GM12878 (cell line): ENCODE results near the gene GPC3. TPM values are rescaled to one million over a fixed set of nuclear protein-coding genes. Genes with fewer than 3 reads are reported as not detected.

Source experiments
- ATF3 ChIP-seq: IDR thresholded peaks from 2 replicates; pipeline ENCODE4 v1.6.1; 2011; ENCODE audit warnings: low read depth, mild to moderate bottlenecking, low read length, moderate library complexity, borderline replicate concordance; ENCODE audit errors: extremely low read depth
- CBFB ChIP-seq: IDR thresholded peaks from 2 replicates; pipeline ENCODE4 v1.6.1; 2016; ENCODE audit warnings: antibody characterized with exemption, low read depth
- HSF1 ChIP-seq: fragments of 150-350 bp; IDR thresholded peaks from 2 replicates; pipeline ENCODE4 v1.6.1; 2014; ENCODE audit warnings: mild to moderate bottlenecking, low read depth, low read length
- KDM1A ChIP-seq: fragments of 200-600 bp; sonication (generic); IDR thresholded peaks from 2 replicates; pipeline ENCODE4 v1.6.1; 2016; ENCODE audit warnings: borderline replicate concordance
- PAX5 ChIP-seq: IDR thresholded peaks from 2 replicates; pipeline ENCODE4 v1.6.1; 2011; ENCODE audit warnings: low read depth, low read length, borderline replicate concordance
- PRDM15 ChIP-seq: fragments of 450-650 bp; formaldehyde crosslinking; IDR thresholded peaks from 2 replicates; pipeline ENCODE4 v1.4.0; 2020; ENCODE audit warnings: mild to moderate bottlenecking, moderate library complexity
- RCOR1 ChIP-seq: conservative IDR thresholded peaks from 2 replicates; pipeline ENCODE4 v1.6.1; 2012; ENCODE audit warnings: low read depth, low read length, improper control_type of control experiment
- TAF1 ChIP-seq: IDR thresholded peaks from 2 replicates; pipeline ENCODE4 v1.6.1; 2011; ENCODE audit warnings: mild to moderate bottlenecking, low read depth, low read length, borderline replicate concordance
- polyA plus RNA-seq, 11 experiments: library from polyadenylated mRNA; depleted of rRNA in 4 of 11; unstranded in 6 of 11; stranded (reverse) in 5 of 11; fragments of >200 nt; fragmentation: Nextera tagmentation in 4 of 11; fragmentation: Illumina TruSeq in 1 of 11; extraction: Ambion mirVana in 4 of 11; extraction: Trizol in 1 of 11; gene quantifications; 1 replicate in 1 of 11; 2 replicates in 10 of 11; pipeline versions ENCODE4 v1.2.1 to v1.2.3, GENCODE V29; 2011 to 2016; ENCODE audit warnings: inconsistent platforms in 2 of 11, missing spikeins in 2 of 11, low read depth in 1 of 11
- total RNA-seq, 4 experiments: library from RNA; depleted of rRNA in 3 of 4; stranded (reverse); fragments of >200 nt in 3 of 4; fragmentation: Illumina TruSeq in 1 of 4; extraction: Trizol in 1 of 4; gene quantifications; 2 replicates each; pipeline versions ENCODE4 v1.2.1 to v1.2.3, GENCODE V29; 2013 to 2021
- TF ChIP-seq, protein P1 (sequence below): IDR thresholded peaks from 2 replicates; pipeline ENCODE4 v1.6.1; 2012; ENCODE audit warnings: low read depth, low read length, improper control_type of control experiment

The GPC3 gene
- total and polyA plus RNA-seq, 10 of the 15 experiments (the other 5 are each of a cell fraction or from before 2014, with no cell fraction given) = 0.09 to 0.82 TPM; not detected in 8

DNA sequence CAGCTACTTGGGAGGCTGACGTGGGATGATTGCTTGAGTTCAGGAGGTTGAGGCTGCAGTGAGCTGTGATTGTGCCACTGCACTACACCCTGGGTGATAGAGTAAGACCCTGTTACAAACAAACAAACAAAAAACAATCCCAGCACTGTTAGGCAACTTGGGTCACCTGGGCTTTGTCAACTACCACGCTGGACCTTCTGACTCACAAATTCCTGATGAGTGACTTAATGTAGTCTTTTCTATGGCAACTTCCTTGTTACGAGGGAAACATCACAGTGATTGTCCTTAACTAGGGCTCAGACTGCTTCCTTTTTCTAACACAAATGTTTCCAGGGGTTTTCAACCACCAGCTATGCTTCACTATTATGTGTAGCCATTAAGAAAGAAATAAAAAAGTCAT, 441.3 kb downstream of the GPC3 start (continued):
- no peak for TF ChIP-seq TAF1
- TF ChIP-seq RCOR1 = no peak
- TF ChIP-seq CBFB = no peak
- no peak for TF ChIP-seq PRDM15 (CRISPR knock-in tag)
- TF ChIP-seq KDM1A = no peak
- no peak for TF ChIP-seq PAX5
- no peak for TF ChIP-seq ATF3
- TF ChIP-seq, protein P1, sequence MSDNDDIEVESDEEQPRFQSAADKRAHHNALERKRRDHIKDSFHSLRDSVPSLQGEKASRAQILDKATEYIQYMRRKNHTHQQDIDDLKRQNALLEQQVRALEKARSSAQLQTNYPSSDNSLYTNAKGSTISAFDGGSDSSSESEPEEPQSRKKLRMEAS = no peak
- TF ChIP-seq HSF1 = no peak
